WTC11 (cell line): ENCODE results near the gene PRKCZ. TPM values are rescaled to one million over a fixed set of nuclear protein-coding genes. Genes with fewer than 3 reads are reported as not detected.

ENCODE experiments used
- ATAC-seq: fragments of 200-7000 bp; cut with Tn5 transposase; 2 replicates; pipeline ENCODE4 v1.10.0; 2021; ENCODE audit warnings: mild to moderate bottlenecking, moderate library complexity
- CTCF ChIA-PET: fragments of 300-600 bp; sonication (Branson Sonifier 250); formaldehyde crosslinking; loops from one replicate; lab custom pipeline; 2021; ENCODE audit warnings: antibody characterized with exemption; lab: Charles Lee
- POLR2A ChIA-PET: fragments of 350-600 bp; sonication (Branson Sonifier 250); formaldehyde crosslinking; loops from one replicate; lab custom pipeline; 2021; ENCODE audit warnings: antibody characterized with exemption; lab: Charles Lee
- DNase-seq: peaks from one replicate; pipeline ENCODE4 v3.0.0; 2021; ENCODE audit warnings: low spot score
- H3K27ac Mint-ChIP-seq: 2 replicates; pipeline ENCODE4 v1.8.0; 2021; ENCODE audit warnings: mixed read lengths
- H3K27me3 Mint-ChIP-seq: 2 replicates; pipeline ENCODE4 v1.8.0; 2021; ENCODE audit warnings: low read depth, mild to moderate bottlenecking, moderate library complexity, mixed read lengths
- H3K36me3 Mint-ChIP-seq: 2 replicates; pipeline ENCODE4 v1.8.0; 2021; ENCODE audit warnings: mixed read lengths
- H3K4me1 Mint-ChIP-seq: 2 replicates; pipeline ENCODE4 v1.8.0; 2022; ENCODE audit warnings: mixed read lengths
- H3K4me3 Mint-ChIP-seq: 2 replicates; pipeline ENCODE4 v1.8.0; 2021; ENCODE audit warnings: mild to moderate bottlenecking, moderate library complexity, mixed read lengths
- H3K9me3 Mint-ChIP-seq: 2 replicates; pipeline ENCODE4 v1.8.0; 2021; ENCODE audit warnings: mixed read lengths
- AR ChIP-seq: fragments of 250-450 bp; sonication (Bioruptor Pico); IDR thresholded peaks from 2 replicates; pipeline ENCODE4 v1.9.0; 2021; ENCODE audit warnings: mild to moderate bottlenecking
- CTCF ChIP-seq: fragments of 200-600 bp; IDR thresholded peaks from 2 replicates; pipeline ENCODE4 v1.8.0; 2022; ENCODE audit warnings: antibody characterized with exemption
- E2F5 ChIP-seq: sonication (generic); formaldehyde crosslinking; IDR thresholded peaks from 2 replicates; pipeline ENCODE4 v1.8.1; 2022; ENCODE audit warnings: mild to moderate bottlenecking, moderate library complexity, missing genetic modification reagents
- ESRRA ChIP-seq: sonication (generic); formaldehyde crosslinking; IDR thresholded peaks from 2 replicates; pipeline ENCODE4 v1.8.1; 2022; ENCODE audit warnings: mild to moderate bottlenecking, missing genetic modification reagents, borderline replicate concordance
- FOXJ3 ChIP-seq: sonication (generic); formaldehyde crosslinking; IDR thresholded peaks from 2 replicates; pipeline ENCODE4 v1.9.0; 2021; ENCODE audit warnings: missing genetic modification reagents, mild to moderate bottlenecking, borderline replicate concordance
- GTF2I ChIP-seq: fragments of 250-450 bp; sonication (Bioruptor Pico); conservative IDR thresholded peaks from 2 replicates; pipeline ENCODE4 v1.4.0; 2021; ENCODE audit warnings: mild to moderate bottlenecking
- KAT7 ChIP-seq: sonication (generic); formaldehyde crosslinking; IDR thresholded peaks from 2 replicates; pipeline ENCODE4 v1.8.1; 2023; ENCODE audit warnings: missing genetic modification reagents, mild to moderate bottlenecking, borderline replicate concordance
- MXD4 ChIP-seq: fragments of 250-450 bp; sonication (Bioruptor Pico); IDR thresholded peaks from 2 replicates; pipeline ENCODE4 v1.8.0; 2021; ENCODE audit warnings: mild to moderate bottlenecking, moderate library complexity, borderline replicate concordance
- NFATC4 ChIP-seq: fragments of 250-450 bp; sonication (Bioruptor Pico); IDR thresholded peaks from 2 replicates; pipeline ENCODE4 v1.9.0; 2021; ENCODE audit warnings: mild to moderate bottlenecking
- NFYB ChIP-seq: sonication (generic); formaldehyde crosslinking; conservative IDR thresholded peaks from 2 replicates; pipeline ENCODE4 v1.8.0; 2022; ENCODE audit warnings: low read depth, missing genetic modification reagents
- NR1H2 ChIP-seq: sonication (generic); formaldehyde crosslinking; IDR thresholded peaks from 2 replicates; pipeline ENCODE4 v1.9.0; 2021; ENCODE audit warnings: mild to moderate bottlenecking, moderate library complexity, missing genetic modification reagents
- RORB ChIP-seq: fragments of 250-450 bp; sonication (Bioruptor Pico); IDR thresholded peaks from 2 replicates; pipeline ENCODE4 v1.9.0; 2021; ENCODE audit warnings: mild to moderate bottlenecking
- SOX15 ChIP-seq: fragments of 250-450 bp; sonication (Bioruptor Pico); IDR thresholded peaks from 2 replicates; pipeline ENCODE4 v1.9.0; 2021; ENCODE audit warnings: mild to moderate bottlenecking
- STAT6 ChIP-seq: sonication (generic); formaldehyde crosslinking; conservative IDR thresholded peaks from 2 replicates; pipeline ENCODE4 v1.8.1; 2023; ENCODE audit warnings: mild to moderate bottlenecking, low read depth, missing genetic modification reagents, moderate library complexity
- TEAD1 ChIP-seq: sonication (generic); formaldehyde crosslinking; IDR thresholded peaks from 2 replicates; pipeline ENCODE4 v1.8.0; 2022; ENCODE audit warnings: mild to moderate bottlenecking, missing genetic modification reagents
- TP53 ChIP-seq: sonication (generic); formaldehyde crosslinking; IDR thresholded peaks from 2 replicates; pipeline ENCODE4 v1.8.1; 2023; ENCODE audit warnings: mild to moderate bottlenecking, missing genetic modification reagents
- ZBTB21 ChIP-seq: sonication (generic); formaldehyde crosslinking; IDR thresholded peaks from 2 replicates; pipeline ENCODE4 v1.8.1; 2023; ENCODE audit warnings: mild to moderate bottlenecking, missing genetic modification reagents, borderline replicate concordance
- ZNF219 ChIP-seq: sonication (generic); formaldehyde crosslinking; IDR thresholded peaks from 2 replicates; pipeline ENCODE4 v1.8.0; 2023; ENCODE audit warnings: missing genetic modification reagents, mild to moderate bottlenecking, borderline replicate concordance
- ZNF232 ChIP-seq: sonication (generic); formaldehyde crosslinking; IDR thresholded peaks from 2 replicates; pipeline ENCODE4 v1.8.0; 2022; ENCODE audit warnings: mild to moderate bottlenecking, missing genetic modification reagents
- ZNF263 ChIP-seq: sonication (generic); formaldehyde crosslinking; IDR thresholded peaks from 2 replicates; pipeline ENCODE4 v1.8.1; 2022; ENCODE audit warnings: low read depth, mild to moderate bottlenecking, moderate library complexity, missing genetic modification reagents
- ZNF281 ChIP-seq: sonication (generic); formaldehyde crosslinking; IDR thresholded peaks from 2 replicates; pipeline ENCODE4 v1.8.0; 2023; ENCODE audit warnings: mild to moderate bottlenecking, missing genetic modification reagents
- total RNA-seq: library from RNA; stranded (reverse); gene quantifications from 3 replicates; pipeline ENCODE4 v1.2.3, GENCODE V29; 2021
- TF ChIP-seq, protein P1 (sequence below): sonication (generic); formaldehyde crosslinking; IDR thresholded peaks from 2 replicates; pipeline ENCODE4 v1.8.0; 2022; ENCODE audit warnings: mild to moderate bottlenecking, missing genetic modification reagents

PRKCZ gene
- total RNA-seq, 1 experiment from 2014 or later, result 52.5 TPM

DNA sequence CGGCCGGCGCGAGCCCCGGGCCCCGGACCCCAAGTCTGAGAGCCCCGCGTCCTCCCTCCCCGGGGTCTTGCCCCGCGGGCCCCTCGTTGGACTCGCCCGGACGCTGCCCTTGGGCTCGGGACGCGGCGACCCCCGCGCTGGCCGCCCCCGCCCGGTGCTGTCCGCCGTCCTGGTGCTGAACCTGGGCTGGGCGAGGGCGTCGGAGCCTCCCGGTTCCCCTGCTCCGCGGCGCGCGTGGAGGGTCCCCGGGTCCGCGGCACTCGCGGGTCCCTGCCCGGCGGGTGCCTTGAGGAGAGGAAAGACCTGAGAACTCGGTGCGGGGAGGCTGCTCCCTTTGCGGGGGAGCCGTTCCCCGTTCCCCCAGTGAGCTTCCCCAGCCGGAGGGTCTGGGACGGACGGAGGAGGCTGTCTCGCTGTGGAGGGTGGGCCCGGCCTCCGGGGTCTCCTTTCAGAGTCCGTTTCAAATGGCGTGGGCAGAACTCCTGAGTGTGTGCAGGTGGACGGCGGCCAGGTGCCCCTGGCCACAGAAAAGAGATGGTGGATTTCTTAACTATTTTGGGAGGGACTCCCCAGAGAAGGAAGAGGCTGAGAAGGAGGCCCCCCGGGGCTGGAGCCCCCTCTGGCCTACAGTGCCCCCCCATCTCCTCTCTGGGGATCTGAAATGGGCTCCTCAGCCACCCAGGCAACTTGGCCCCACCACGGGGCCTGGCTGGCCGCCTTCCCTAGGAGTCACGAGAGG lies 30.5 kb upstream of the PRKCZ start:
- ATAC-seq (peak; percentile 56), DNase-seq (peak; percentile 67)
- peaks cover 31% of the 10 kb centered on the region for H3K27me3 Mint-ChIP-seq
- H3K4me1 Mint-ChIP-seq, result peaks cover 8% of the 10 kb centered on the region
- H3K9me3 Mint-ChIP-seq, result no peaks in the 10 kb centered on the region
- ChIA-PET POLR2A (interaction anchor here (0.8 kb wide), 1 partner anchor 46 kb away, joined by 3 read pairs; no protein-coding TSS in a partner anchor), CTCF (interaction anchor here (0.8 to 7.9 kb wide), 7 partner anchors 13 to 120 kb away, joined by 3 to 89 read pairs (median 3); partner anchors contain the start of gene CFAP74)
- no peak overlapping the region for H3K27ac Mint-ChIP-seq
- peak overlapping the region; percentile 44 for H3K4me3 Mint-ChIP-seq
- no peaks in the 10 kb centered on the region for H3K36me3 Mint-ChIP-seq
- TF ChIP-seq KAT7 (CRISPR knock-in tag), result peak; percentile 67; the same call in 1 of the 2 replicates
- TF ChIP-seq ZNF281 (CRISPR knock-in tag), result no peak
- no peak for TF ChIP-seq RORB (CRISPR knock-in tag)
- TF ChIP-seq, protein P1, sequence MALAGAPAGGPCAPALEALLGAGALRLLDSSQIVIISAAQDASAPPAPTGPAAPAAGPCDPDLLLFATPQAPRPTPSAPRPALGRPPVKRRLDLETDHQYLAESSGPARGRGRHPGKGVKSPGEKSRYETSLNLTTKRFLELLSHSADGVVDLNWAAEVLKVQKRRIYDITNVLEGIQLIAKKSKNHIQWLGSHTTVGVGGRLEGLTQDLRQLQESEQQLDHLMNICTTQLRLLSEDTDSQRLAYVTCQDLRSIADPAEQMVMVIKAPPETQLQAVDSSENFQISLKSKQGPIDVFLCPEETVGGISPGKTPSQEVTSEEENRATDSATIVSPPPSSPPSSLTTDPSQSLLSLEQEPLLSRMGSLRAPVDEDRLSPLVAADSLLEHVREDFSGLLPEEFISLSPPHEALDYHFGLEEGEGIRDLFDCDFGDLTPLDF (CRISPR knock-in tag), result peak; percentile 76; the same call in 1 of the 2 replicates
- peak; percentile 89; the same call in 1 of the 2 replicates for TF ChIP-seq TP53 (CRISPR knock-in tag)
- no peak for TF ChIP-seq FOXJ3 (CRISPR knock-in tag)
- no peak for TF ChIP-seq MXD4
- no peak; the same call in 1 of the 2 replicates for TF ChIP-seq NFYB (CRISPR knock-in tag)
- no peak for TF ChIP-seq CTCF
- TF ChIP-seq ZNF232, result 0 out of 2 replicates have a peak, but pooled peaks have one; percentile 61
- 0 out of 2 replicates have a peak, but pooled peaks have one; percentile 50 for TF ChIP-seq E2F5
- TF ChIP-seq TEAD1 (CRISPR knock-in tag), result peak; percentile 90
- no peak for TF ChIP-seq AR
- peak; percentile 58; the same call in 1 of the 2 replicates for TF ChIP-seq ESRRA (CRISPR knock-in tag)
- TF ChIP-seq ZNF219, result peak; percentile 95
- TF ChIP-seq STAT6 (CRISPR knock-in tag), result no peak
- no peak for TF ChIP-seq ZBTB21 (CRISPR knock-in tag)
- no peak for TF ChIP-seq NR1H2 (CRISPR knock-in tag)
- TF ChIP-seq SOX15, result no peak
- peak; percentile 39; the same call in 1 of the 2 replicates for TF ChIP-seq ZNF263 (CRISPR knock-in tag)
- TF ChIP-seq NFATC4, result no peak
- TF ChIP-seq GTF2I (CRISPR knock-in tag), result no peak
